Mesenchymal stem cell (in vitro differentiated cells and primary cell): ENCODE results near the gene DPP6.

Experiments used
- DNase-seq: peaks from one replicate; pipeline ENCODE4 v3.0.0-alpha.2; 2013
- H2AFZ ChIP-seq: one replicate; pipeline ENCODE4 v1.6.1; 2013; ENCODE audit warnings: low read depth, mild to moderate bottlenecking, control low read depth, inconsistent platforms, low read length, moderate library complexity
- H2AK5ac ChIP-seq: 2 replicates; pipeline ENCODE4 v1.6.1; 2013; ENCODE audit warnings: low read length, moderate library complexity, mild to moderate bottlenecking, inconsistent platforms; ENCODE audit not compliant: severe bottlenecking
- H2BK120ac ChIP-seq: one replicate; pipeline ENCODE4 v1.6.1; 2013; ENCODE audit warnings: low read depth, mild to moderate bottlenecking, inconsistent platforms, low read length, moderate library complexity
- H2BK12ac ChIP-seq, 2 experiments: one replicate each; pipeline ENCODE4 v1.6.1; 2013; ENCODE audit warnings: inconsistent platforms in 2 of 2, low read length in 2 of 2, mild to moderate bottlenecking in 2 of 2, moderate library complexity in 2 of 2, control low read depth in 1 of 2
- H2BK15ac ChIP-seq: one replicate; pipeline ENCODE4 v1.6.1; 2013; ENCODE audit warnings: mild to moderate bottlenecking, low read depth, inconsistent platforms; ENCODE audit not compliant: poor library complexity, severe bottlenecking
- H2BK5ac ChIP-seq: 2 replicates; pipeline ENCODE4 v1.6.1; 2013; ENCODE audit warnings: low read depth, mild to moderate bottlenecking, low read length, control low read depth, inconsistent platforms; ENCODE audit not compliant: poor library complexity, severe bottlenecking
- H3K14ac ChIP-seq, 2 experiments: one replicate each; pipeline ENCODE4 v1.6.1; 2013; ENCODE audit warnings: inconsistent platforms in 2 of 2, low read length in 2 of 2, control low read depth in 1 of 2, mild to moderate bottlenecking in 1 of 2, moderate library complexity in 1 of 2
- H3K18ac ChIP-seq, 2 experiments: one replicate each; pipeline ENCODE4 v1.6.1; 2013; ENCODE audit warnings: inconsistent platforms in 2 of 2, low read length in 2 of 2, control low read depth in 1 of 2, low read depth in 1 of 2, mild to moderate bottlenecking in 1 of 2
- H3K23ac ChIP-seq, 2 experiments: one replicate each; pipeline ENCODE4 v1.6.1; 2013; ENCODE audit warnings: inconsistent platforms in 2 of 2, low read length in 2 of 2, mild to moderate bottlenecking in 2 of 2, moderate library complexity in 2 of 2, control low read depth in 1 of 2
- H3K27ac ChIP-seq: 2 replicates; pipeline ENCODE4 v1.5.1; 2013; ENCODE audit warnings: mild to moderate bottlenecking, moderate library complexity, low read length, control low read depth, inconsistent platforms; ENCODE audit not compliant: poor library complexity, severe bottlenecking
- H3K27me3 ChIP-seq, 2 experiments: 2 replicates each; pipeline versions ENCODE4 v1.6.1 to v1.7.0; 2013; ENCODE audit warnings: low read length in 2 of 2, mild to moderate bottlenecking in 2 of 2, moderate library complexity in 2 of 2, control low read depth in 1 of 2, inconsistent platforms in 1 of 2; ENCODE audit not compliant: control insufficient read depth in 1 of 2, insufficient read depth in 1 of 2
- H3K36me3 ChIP-seq, 2 experiments: 2 replicates each; pipeline versions ENCODE4 v1.6.1 to v1.7.0; 2013; ENCODE audit warnings: low read length in 2 of 2, control low read depth in 1 of 2, inconsistent platforms in 1 of 2, low read depth in 1 of 2, mild to moderate bottlenecking in 1 of 2; ENCODE audit not compliant: insufficient read depth in 2 of 2, control insufficient read depth in 1 of 2
- H3K4ac ChIP-seq, 2 experiments: one replicate each; pipeline ENCODE4 v1.6.1; 2013; ENCODE audit warnings: inconsistent platforms in 2 of 2, low read length in 2 of 2, mild to moderate bottlenecking in 2 of 2, moderate library complexity in 2 of 2, control low read depth in 1 of 2, low read depth in 1 of 2
- H3K4me1 ChIP-seq: 2 replicates; pipeline ENCODE4 v1.6.1; 2013; ENCODE audit warnings: low read depth, low read length, control low read depth; ENCODE audit not compliant: control insufficient read depth, insufficient read depth
- H3K4me2 ChIP-seq: 2 replicates; pipeline ENCODE4 v1.6.1; 2013; ENCODE audit warnings: low read length, mild to moderate bottlenecking, inconsistent platforms; ENCODE audit not compliant: poor library complexity, severe bottlenecking
- H3K4me3 ChIP-seq, 2 experiments: 2 replicates each; pipeline versions ENCODE4 v1.5.1 to v1.7.0; 2013; ENCODE audit warnings: low read length in 2 of 2, mild to moderate bottlenecking in 2 of 2, control low read depth in 1 of 2, low read depth in 1 of 2; ENCODE audit not compliant: insufficient read depth in 1 of 2
- H3K79me1 ChIP-seq: replicated peaks from 2 replicates; pipeline ENCODE4 v1.6.1; 2013; ENCODE audit warnings: mild to moderate bottlenecking, control low read depth, low read length, inconsistent platforms; ENCODE audit not compliant: poor library complexity, severe bottlenecking
- H3K9ac ChIP-seq: 2 replicates; pipeline ENCODE4 v1.7.0; 2013; ENCODE audit warnings: mild to moderate bottlenecking, low read length, moderate library complexity
- H3K9me3 ChIP-seq: 2 replicates; pipeline ENCODE4 v1.7.0; 2013; ENCODE audit warnings: mild to moderate bottlenecking, low read length; ENCODE audit not compliant: control insufficient read depth
- H4K8ac ChIP-seq: one replicate; pipeline ENCODE4 v1.6.1; 2013; ENCODE audit warnings: inconsistent platforms, mild to moderate bottlenecking, low read length, moderate library complexity
- H4K91ac ChIP-seq: one replicate; pipeline ENCODE4 v1.6.1; 2013; ENCODE audit warnings: mild to moderate bottlenecking, low read length, inconsistent platforms
- WGBS: methylation state at CpG from one replicate; pipeline ENCODE4 v1.1.7; 2013; ENCODE audit warnings: mixed read lengths; 5-methylcytosine and 5-hydroxymethylcytosine counted together

DPP6 gene

DNA sequence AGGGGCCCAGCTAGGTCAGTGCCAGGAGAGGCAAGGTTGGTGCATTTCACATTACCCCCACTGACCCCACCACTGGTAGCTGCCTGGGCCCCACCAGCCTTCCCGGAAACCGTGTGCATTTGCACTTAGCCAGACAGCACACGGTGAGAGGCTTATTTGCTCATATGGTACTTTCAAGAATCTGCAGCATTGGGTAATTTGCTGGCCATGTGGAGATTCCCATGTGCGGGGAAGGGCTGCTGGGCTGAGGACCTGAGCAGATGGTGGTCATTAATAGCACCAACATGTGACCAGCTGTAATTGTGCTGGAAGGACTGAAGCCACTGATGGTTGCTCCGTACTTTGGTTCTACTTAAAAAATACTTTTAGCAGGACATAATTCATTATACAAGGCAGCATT is 323.8 kb downstream of the DPP6 start:
- Histone ChIP-seq H3K36me3 (no peaks in the 10 kb centered on the region), H3K4ac (no peak overlapping the region), H3K9ac (no peak overlapping the region), H3K23ac (no peak overlapping the region), H3K18ac (no peak overlapping the region), H3K4me3 (no peak overlapping the region), H3K27ac (no peak overlapping the region), H3K79me1 (no peaks in the 10 kb centered on the region), H3K4me2 (no peak overlapping the region), H2BK5ac (no peak overlapping the region), H4K8ac (no peak overlapping the region), H3K9me3 (peaks cover 21% of the 10 kb centered on the region), H3K14ac (no peak overlapping the region), H2AFZ (no peak overlapping the region), H3K4me1 (no peaks in the 10 kb centered on the region), H2AK5ac (no peak overlapping the region), H4K91ac (no peak overlapping the region), H2BK120ac (no peak overlapping the region), H2BK15ac (no peak overlapping the region), H3K27me3 (no peaks in the 10 kb centered on the region), H2BK12ac (no peak overlapping the region)
- 86% methylated on average over 5 of the region's 5 CpGs for WGBS
- no peak for DNase-seq

DNA sequence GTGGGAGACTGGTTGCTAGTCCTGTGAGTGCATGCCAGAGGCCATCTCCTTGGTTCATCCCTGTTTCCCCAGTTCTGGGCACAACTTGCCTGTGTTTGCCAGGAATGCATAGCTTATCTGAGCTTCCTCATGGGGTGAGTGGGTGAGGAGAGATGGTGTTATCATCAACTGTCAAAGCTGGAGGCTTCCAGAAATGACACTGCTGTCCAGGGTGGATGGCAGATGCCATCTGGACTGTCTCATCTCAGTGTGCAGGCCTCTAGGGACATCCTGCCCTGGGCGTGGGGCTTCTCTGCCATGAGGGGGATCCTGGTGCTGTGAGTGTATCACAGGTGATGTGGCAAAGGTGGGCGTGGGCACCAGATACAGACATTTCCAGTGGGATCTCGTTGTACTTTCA is 328.6 kb downstream of the DPP6 start:
- Histone ChIP-seq H3K18ac (no peak overlapping the region), H3K79me1 (no peaks in the 10 kb centered on the region), H3K23ac (no peak overlapping the region), H2AK5ac (no peak overlapping the region), H4K91ac (no peak overlapping the region), H4K8ac (no peak overlapping the region), H3K4me1 (no peaks in the 10 kb centered on the region), H3K9me3 (peaks cover 19% of the 10 kb centered on the region), H2BK15ac (no peak overlapping the region), H2BK5ac (no peak overlapping the region), H3K27ac (no peak overlapping the region), H3K4me2 (no peak overlapping the region), H3K14ac (no peak overlapping the region), H3K4me3 (no peak overlapping the region), H2BK120ac (no peak overlapping the region), H3K9ac (no peak overlapping the region), H3K4ac (no peak overlapping the region), H3K27me3 (no peaks in the 10 kb centered on the region), H3K36me3 (no peaks in the 10 kb centered on the region), H2BK12ac (no peak overlapping the region), H2AFZ (no peak overlapping the region)
- DNase-seq, result no peak
- 55% methylated on average over 3 of the region's 3 CpGs for WGBS

GRCh38 chr7:154383045-154383444 is 330.8 kb downstream of the DPP6 start:
- H3K36me3 ChIP-seq, result no peaks in the 10 kb centered on the region

DNA sequence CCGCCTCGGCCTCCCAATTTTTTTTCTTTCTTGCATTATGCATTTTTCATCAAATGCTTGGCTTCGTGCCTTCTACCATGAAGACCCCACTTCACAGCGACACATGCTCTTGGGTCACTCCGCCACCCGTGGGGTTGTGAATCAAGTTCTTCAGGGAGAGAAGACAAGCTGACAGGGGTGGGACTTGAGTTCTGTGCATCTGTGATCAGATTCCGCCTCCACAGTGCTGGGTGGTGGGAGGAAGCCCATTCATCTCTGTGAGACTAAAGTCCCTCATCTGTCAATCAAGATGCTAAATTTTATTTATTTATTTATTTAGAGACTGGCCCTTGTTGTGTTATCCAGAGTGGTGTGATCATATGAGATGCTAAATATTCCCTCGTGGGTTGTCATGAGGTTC is 333.0 kb downstream of the DPP6 start:
- H3K4me2 ChIP-seq, result no peak overlapping the region
- WGBS, result 82% methylated on average over 6 of the region's 8 CpGs

More at GRCh38 chr7:154383045-154383444, 330.8 kb downstream of the DPP6 start:
- Histone ChIP-seq H3K9ac (no peak overlapping the region), H3K4me1 (no peaks in the 10 kb centered on the region), H3K4ac (no peak overlapping the region), H2AK5ac (no peak overlapping the region), H2AFZ (no peak overlapping the region), H3K4me3 (no peak overlapping the region), H2BK12ac (no peak overlapping the region), H2BK5ac (no peak overlapping the region), H3K18ac (no peak overlapping the region), H4K8ac (no peak overlapping the region), H3K9me3 (peaks cover 13% of the 10 kb centered on the region), H3K79me1 (no peaks in the 10 kb centered on the region), H3K27me3 (no peaks in the 10 kb centered on the region), H4K91ac (no peak overlapping the region), H3K23ac (no peak overlapping the region), H2BK15ac (no peak overlapping the region), H3K4me2 (no peak overlapping the region), H3K14ac (no peak overlapping the region), H2BK120ac (no peak overlapping the region), H3K27ac (no peak overlapping the region)
- WGBS, result 92% methylated on average over 1 of the region's 3 CpGs
- DNase-seq, result no peak

More for the DNA sequence above, 333.0 kb downstream of the DPP6 start:
- Histone ChIP-seq H3K9ac (no peak overlapping the region), H2BK120ac (no peak overlapping the region), H3K4me1 (no peaks in the 10 kb centered on the region), H2AK5ac (no peak overlapping the region), H3K36me3 (no peaks in the 10 kb centered on the region), H4K91ac (no peak overlapping the region), H3K9me3 (peaks cover 25% of the 10 kb centered on the region), H3K23ac (no peak overlapping the region), H3K27me3 (no peaks in the 10 kb centered on the region), H2AFZ (no peak overlapping the region), H3K4me3 (no peak overlapping the region), H4K8ac (no peak overlapping the region), H3K4ac (no peak overlapping the region), H3K79me1 (no peaks in the 10 kb centered on the region), H3K14ac (no peak overlapping the region), H2BK12ac (no peak overlapping the region), H3K27ac (no peak overlapping the region), H2BK15ac (no peak overlapping the region), H3K18ac (no peak overlapping the region), H2BK5ac (no peak overlapping the region)
- no peak for DNase-seq
